HG03045 (cell line): ENCODE data around the gene DBN1.

Experiments
- ATAC-seq: cut with Tn5 transposase; IDR thresholded peaks from one replicate; pipeline ENCODE4 v1.9.1; 2021; ENCODE audit warnings: mild to moderate bottlenecking, moderate library complexity; ENCODE audit not compliant: unreplicated experiment

DBN1 gene

DNA sequence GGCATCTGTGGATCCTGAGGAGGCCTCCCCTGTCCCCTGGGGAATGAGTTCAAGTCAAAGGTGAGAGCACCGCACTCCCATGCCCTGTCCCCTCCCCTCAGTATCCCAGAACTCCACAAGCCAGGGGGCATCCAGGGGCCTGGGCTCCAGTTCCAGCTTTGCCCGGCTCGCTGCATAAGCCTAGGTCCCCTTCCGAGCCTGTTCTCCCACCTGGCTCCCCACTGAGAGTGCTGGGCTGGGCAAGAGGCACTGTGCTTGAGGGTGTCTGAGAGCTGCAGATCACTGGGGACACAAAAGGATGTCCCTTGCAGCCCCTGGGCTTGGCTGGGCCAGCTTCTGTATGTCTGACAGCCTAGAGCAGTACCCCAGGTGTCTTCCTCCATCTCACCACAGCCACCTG, 31.6 kb upstream of the DBN1 start:
- ATAC-seq: no peak

DNA sequence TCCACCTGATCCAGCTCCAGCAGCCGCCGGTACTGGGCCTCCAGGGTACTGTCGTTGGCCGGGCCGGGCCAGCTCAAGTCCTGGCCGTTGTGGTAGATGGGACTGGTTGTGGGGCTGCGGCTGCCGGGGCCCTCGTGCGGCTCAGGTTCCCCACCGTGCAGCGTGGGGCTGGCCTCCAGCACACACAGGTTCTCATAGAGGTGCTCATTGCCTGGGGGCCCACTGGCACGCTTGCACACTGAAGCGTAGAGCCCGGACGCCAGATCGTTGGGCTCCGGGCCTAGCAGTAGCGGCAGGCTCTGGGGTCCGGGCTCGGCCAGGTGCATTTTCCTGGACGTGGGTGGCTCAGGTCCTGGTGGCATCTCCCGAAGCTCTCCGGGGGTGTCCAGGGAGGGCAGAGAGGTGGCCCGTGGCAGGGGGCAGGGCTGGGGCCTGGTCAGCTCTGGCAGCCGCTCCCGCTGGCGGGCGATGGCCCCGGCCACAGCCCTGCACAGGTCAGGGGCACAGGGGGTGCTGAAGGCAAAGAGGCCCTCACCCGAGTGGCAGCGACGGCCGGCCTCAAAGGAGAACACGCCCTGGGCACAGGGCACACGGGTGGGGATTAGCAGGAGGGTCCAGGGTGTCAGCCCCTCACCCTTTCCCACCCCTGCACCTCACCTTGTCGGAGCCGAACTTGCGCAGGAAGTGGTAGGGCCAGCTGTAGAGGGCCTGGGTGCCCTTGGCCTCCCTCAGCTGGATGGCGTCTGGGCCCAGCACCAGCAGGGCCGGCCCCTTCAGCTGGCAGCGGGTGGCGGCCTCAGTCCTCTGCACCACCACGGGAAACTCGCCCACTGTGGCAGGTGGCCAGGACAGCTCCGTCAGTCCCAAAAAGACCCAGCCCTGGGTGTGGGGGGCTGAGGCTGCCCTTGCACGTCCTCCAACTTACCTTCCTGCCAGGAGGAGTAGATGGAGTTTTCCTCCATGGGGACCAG, 30.9 kb upstream of the DBN1 start:
- ATAC-seq: no peak

DNA sequence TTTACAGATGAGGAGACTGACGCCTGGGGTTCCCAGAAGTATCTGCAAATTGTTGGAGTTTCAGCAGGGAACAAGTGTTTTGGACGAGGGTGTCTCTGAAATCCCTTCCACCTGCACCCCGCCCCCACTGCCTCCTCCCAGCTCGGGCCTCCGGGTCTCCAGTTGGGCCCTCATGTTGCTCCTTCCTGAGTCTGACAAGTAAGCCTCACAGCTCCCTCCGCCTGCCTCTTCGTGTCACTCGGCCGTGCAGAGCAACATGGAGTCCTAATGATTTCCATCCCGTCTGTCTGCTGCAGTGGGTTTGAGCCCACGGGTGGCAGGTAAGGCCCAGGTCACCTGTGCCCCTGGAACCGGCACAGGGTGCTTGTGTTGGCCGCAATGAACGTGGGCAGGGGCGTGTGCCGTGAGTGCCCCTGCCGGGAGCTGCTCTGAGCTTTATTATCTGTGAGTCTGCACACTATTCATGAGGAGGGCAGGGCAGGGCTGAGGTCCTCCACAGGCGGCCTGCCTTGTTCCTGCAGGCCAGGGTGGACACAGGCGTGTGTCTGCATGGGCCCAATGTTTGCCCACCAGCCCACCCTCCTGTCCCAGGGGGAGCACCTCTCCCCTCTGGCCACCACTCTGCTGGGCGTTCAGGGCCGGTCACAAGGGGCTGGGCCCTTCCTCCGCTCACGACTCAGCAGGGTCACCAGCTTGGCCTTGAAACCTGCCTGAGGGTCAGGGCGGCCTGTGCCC, 30.1 kb upstream of the DBN1 start:
- ATAC-seq: no peak

DNA sequence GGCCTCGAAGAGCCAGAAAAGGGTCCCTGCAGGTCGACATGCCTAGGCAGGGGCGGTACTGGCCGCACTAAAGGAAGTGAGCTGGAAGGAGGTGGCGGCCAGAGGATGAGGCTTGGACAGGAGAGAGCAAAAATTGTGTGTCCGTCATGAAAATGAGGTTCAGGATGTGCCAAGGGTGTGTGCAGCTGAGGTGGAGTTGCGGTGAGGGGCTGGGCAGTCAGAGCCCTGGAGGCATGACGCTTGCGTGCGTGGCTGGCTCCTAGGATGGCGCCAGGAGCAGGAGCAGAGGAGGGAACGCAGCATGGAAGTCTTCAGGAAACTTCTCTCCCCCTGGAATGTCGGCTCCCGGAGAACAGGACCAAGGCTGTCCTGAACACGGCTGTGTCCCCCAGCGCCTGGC, 29.5 kb upstream of the DBN1 start:
- no peak for ATAC-seq

DNA sequence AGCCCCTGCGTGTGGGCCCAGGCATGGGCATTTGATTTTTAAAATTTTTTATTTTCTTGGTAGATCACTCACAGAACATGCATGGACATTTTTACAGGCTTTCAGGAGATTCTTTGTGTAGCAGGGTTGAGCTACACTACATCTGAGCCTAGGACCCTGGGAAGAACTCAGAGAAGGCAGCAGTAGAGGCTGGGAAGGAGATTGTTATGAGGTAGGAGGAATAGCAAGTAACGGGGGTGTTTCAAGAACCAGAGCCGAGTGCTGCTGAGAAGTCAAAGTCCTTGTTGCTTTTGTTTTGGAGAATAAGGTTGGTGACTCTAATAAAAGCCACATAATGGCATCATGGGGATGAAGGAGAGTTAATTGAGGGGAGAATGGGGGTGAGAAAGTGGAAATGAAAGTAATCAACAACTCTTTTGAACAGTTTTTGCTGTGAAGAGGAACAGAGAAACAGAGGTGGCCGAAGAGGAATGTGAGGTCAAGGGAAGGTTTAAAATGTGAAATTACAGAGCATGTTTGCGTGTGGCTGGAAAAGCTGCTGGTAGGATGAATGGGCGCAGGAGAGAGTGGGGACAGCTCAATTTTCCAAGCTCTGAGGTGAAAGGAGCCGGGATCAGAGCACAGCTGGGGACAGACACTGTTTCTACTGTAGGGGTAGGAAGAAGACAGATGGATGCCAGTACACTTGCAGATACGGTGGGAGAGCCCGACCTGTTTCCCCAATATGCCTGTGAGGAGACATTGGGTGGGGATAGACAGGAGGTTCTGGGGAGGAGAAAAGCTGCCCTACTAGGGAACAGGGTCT, 28.6 kb upstream of the DBN1 start:
- no peak for ATAC-seq

GRCh38 chr5:177500685-177501522, 27.5 kb upstream of the DBN1 start:
- ATAC-seq: no peak

DNA sequence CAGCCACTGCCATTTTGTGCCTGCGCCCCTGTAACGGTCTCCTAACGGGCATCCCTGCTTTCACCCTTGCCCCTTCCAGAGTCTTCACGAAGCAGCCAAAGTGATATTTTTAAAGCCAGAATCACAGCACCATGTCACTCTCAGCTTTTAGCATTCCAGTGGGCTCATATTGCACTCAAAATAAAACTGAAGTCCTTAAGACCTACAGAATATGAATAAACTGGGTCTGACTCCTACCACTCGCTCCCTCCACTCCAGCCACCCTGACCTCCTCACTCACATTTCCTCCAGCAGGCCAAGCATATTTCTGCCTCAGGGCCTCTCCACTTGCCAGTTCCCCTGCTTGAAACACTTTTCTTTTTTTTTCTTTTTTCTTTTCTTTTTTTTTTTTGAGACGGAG, 26.4 kb upstream of the DBN1 start:
- no peak for ATAC-seq

DNA sequence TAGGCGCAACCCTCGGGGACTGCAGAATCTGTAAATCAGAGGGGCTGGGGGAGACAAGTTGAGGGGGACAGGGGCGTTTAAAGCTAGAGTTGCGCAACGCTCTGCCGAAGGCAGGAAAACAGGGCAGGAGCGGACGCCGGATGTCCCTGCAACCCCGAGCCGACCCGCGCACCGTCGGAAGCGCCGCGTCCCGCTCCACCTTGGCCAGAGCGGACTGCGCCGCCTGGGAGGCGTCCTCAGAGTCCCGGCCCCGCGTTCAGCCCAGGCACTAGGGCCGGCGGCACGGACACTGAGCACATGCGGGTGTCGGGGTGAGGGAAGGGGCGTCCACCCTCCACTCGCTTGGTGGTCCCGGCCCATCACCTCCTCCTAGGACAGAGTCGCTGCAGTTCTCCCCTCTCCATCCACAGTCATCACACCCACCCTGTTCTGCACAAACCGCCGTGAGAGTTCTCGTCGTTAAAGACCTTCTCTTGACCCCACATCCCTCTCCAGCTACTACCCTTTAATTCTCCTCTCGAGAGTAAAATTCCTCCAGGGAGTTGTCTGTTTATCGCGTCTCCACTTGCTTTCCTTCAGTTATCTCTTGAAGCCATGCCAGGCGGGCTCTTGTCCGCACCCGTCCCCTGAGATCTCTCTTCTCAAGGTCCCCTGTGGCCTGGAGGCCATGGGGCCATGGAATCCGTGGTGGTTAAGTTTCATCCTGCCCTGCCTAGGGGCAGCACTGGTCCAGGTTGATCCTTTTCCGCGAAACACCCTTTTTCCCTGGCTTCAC, 24.8 kb upstream of the DBN1 start:
- ATAC-seq: peak; percentile 6

- ATAC-seq: peak; percentile 73
Measured at GRCh38 chr5:177497292-177498012, 24.0 kb upstream of the DBN1 start, which contains the start of gene PDLIM7. Gene PDLIM7 (minus strand): TSS chr5:177497604. CDS start chr5:177496512, 1,092 bp downstream.

DNA sequence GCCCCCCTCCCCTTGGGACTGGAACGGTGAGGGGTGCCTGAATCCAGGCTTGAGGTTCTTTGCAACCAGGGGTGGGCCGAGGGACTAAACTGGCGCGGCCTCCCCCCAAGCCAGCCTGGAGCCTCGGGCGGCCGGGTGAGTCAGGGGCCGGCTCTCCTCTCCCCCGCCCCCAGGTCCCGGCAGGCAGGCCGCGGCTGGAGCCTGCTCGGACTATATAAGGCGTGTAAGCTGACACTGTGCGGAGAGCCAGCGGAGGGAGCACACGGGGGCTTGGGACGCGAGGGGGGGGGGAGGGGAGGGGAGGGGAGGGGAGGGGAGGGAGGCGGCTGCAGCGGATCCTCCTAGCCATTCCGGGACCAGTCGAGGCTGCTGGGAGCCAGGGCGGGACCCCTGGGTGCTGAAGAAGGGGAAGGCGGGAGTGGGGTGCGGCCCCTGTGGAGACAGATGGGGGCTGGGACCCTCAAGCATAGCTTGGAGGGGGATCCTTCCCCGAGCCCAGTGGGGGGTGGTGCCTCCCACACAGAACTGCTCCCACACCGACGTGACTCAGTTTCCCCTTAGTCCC, 23.4 kb upstream of the DBN1 start:
- ATAC-seq: no peak

GRCh38 chr5:177496070-177496726, 22.8 kb upstream of the DBN1 start:
- ATAC-seq: no peak

DNA sequence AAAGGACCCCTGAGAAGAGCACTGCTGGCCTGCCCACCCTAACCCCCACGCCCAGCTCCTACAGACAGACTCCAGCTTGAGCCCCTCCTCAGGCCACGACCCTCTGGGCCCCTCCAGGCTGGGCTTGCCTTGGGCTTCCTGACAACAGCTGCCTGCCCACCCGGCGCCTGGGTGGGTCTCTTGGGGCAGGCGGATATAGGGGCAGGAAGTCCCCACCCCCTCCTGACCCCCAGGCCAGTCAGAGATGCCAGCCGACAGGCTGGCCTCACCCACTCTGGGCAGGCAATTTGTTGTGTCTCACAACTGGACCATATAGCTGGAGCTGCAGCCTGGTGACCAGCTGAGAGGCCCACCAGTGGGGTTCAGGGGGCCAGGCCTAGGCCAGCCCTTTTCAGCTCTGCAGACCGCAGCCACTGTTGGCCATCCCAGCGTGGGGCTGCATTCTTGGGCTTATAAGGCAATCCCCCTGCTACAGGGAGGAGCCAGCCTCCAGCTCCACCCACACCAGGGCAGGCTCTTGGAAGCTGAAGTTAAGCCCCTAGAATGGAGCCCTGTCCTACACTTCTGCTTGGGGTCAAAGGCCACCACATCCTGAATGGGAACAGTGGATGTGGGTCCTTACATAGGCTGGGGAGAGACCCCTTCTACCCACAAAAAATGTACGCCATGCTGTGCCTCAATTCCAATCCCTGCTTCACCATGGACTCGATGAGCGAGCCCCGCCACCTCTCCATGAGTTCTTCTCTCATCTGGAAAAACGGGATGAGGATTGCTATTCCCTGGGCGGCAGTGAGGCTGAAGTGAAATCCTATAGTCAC, 22.0 kb upstream of the DBN1 start:
- no peak for ATAC-seq

- ATAC-seq: no peak
Measured at GRCh38 chr5:177494346-177495195, 21.1 kb upstream of the DBN1 start.

GRCh38 chr5:177493795-177494345, 20.4 kb upstream of the DBN1 start:
- no peak for ATAC-seq

- ATAC-seq: no peak
Measured at GRCh38 chr5:177492841-177493240, 19.4 kb upstream of the DBN1 start.
